Hematopoietic multipotent progenitor cell treated with erythropoietin and hydrocortisone succinate and interleukin-3 and kit ligand, for 17 days (in vitro differentiated cells): ENCODE results near the gene TGFB2.
A peak's percentile ranks its signal among the peaks of the same experiment; 100 is the strongest.
"Not testable (repeated sequence)": the region's sequence is repeated elsewhere in the genome, so short reads cannot be mapped to it uniquely, and the experiment has no call there.

Experiments used
- DNase-seq: peaks from one replicate; pipeline ENCODE4 v3.0.0-alpha.2; 2015; ENCODE audit warnings: low spot score

Gene TGFB2

GRCh38 chr1:218344814-218345672 is at the start of gene TGFB2:
TSS of gene TGFB2 (plus strand) at chr1:218345336. CDS start at chr1:218346702, 1,366 bp downstream.
- no peak for DNase-seq

DNA sequence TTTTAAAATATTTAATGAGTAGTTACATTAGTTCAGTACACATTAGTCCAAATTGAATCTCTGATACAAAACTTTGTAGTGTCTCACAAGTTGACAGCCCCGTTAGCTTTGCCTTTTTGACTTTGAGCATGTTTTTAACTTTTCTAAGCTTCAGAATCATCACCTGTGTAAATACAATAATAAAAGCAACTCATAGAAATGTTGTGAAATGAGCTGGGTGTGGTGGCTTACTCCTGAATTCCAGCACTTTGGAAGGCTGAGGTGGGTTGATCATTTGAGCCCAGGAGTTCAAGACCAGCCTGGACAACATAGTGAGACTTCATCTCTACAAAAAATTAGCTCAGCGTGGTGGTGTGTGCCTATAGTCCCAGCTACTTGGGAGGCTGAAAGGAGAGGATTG is 49.0 kb upstream of the TGFB2 start:
- no peak for DNase-seq

DNA sequence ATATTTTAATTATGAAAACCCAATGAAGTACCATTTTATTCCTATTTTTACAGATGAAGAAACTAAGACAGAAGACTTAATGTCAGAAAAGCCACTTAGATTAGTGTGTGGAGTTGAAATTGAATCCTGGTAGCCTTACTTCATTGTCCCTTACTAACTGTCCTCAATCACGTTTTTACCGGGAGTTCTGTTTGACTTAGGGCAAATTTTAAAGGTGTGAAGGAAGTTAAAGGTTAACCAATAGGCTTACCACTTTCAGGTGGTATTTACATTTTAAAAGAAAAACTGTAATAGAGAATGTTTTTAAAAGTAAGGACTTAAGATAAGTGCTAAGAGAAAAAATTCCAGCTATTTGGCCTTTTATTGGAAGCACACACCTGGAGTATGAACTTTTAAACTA is 47.7 kb upstream of the TGFB2 start:
- DNase-seq, result no peak

DNA sequence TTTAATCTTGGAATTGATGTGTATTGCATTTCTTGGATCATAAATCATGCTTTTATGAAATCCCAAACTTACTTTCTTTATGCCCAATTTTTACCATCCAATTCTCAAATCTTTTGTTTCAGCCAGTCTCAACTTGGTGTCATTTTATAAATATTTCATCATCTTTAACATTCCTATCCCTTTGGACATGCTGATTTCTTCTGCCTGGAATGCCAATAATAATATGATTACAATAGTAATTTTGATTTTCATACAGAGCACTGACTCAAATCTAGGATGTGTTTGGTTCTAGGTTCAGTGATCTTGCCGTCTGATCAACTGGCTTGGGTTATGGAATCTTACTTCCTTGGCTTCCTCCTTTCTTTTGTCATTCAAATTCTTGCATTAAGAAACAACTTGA is 47.3 kb upstream of the TGFB2 start:
- DNase-seq, result no peak

- DNase-seq, result no peak
Measured at GRCh38 chr1:218298398-218298797, 46.7 kb upstream of the TGFB2 start.

DNA sequence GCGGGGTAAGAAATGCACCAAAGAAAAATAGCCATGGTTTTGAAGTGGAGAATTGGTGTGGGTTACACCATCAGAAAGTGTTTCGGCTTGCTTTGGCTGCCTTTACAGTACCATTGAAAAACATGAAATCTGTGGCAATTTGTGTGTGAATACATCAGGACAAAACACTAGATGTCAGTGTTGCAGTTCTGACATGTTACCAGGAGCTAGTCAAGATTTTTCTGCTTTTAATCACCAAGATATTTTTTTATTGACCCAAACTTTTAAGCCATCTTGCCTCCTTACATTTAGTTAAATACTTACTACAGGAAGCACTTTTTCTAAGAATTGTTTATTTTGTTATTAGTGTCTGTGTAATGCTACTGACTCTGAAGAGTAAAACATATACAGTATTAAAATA is 45.7 kb upstream of the TGFB2 start:
- peak; percentile 67 for DNase-seq

DNA sequence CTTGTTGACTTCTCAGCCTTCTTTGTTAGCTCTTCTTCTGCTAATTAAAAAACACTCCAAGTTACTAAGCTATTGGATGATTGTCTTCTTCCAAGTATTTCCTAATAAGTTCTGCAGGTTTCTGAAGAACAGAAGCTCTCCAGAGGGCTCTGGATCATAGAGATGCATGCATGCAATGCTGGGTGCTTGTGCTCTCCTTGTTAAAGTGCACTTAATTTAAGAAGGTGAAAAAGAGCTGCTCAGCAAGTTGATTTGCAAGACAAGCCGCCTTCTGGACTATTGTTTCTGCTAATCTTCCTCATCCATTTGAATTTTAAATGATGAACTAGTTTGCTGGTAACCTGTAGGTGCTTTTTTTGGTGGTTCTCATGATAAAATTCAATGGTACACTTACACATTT is 43.9 kb upstream of the TGFB2 start:
- no peak for DNase-seq

- DNase-seq, result no peak
Measured at GRCh38 chr1:218302155-218302554, 43.0 kb upstream of the TGFB2 start.

DNA sequence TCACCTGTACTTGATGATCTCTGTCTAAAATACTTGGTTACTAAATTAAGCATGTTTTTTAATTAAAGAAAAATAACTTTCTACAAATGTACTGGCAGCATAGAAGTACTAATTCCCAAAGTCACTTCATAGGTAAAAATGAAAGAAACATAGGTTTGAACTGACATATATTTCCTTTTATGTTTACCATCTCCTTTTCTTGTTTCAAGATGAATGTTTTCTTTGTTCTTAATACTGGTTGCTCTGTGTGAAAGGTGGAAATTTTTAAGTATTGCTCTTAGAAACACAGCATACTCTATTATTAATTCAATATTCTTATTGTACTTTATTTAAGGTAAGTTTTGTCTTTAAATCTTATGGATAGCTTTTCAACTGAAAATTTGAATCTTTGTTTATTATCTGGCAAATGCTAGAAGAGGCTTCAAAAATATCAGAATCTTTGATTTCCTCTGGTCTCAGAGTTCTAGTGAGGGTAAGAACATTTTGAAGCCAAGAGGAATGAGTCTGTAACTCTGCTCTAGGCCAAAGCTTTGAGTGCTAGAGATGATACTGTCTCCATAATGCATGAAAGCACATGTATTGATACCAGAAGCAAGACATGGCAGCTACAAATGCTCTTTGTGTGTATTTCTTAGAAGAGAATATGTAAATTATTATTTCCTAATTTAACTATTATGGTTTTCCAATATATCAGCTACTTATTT is 41.8 kb upstream of the TGFB2 start:
- peak; percentile 59 for DNase-seq

DNA sequence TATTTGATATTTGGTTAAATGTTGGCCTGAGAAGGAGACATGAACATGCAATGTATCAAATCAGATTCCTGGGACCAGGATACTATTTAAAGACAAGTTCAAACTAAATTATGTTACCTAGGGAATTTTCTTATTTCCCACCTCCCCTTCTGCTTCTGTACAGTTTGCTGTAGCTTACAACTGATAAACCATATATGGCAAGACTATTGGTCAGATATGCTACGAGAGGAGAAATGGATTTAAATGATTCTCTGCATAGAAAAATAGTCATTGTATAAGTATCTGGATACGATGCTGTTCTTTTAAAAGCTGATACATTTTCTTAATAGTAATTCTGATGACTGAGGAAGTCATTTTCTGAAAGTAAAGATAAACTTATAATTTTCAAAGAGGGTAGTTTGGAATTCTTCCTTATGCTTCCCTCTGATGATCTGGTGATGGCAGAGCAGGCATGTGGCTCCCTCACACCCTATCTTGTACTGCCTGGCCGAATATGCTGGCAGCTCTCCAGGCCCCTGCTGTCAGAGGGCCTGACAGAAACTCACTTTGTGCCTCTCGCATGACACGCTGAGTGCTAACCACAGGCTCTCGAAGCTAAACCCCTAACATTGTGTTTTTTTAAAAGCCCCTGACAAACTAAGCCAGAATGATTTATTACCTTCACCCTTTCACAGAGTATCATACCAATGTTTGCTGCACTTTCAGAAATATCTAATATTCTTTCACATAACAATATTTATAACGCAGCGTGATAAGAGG is 40.7 kb upstream of the TGFB2 start:
- DNase-seq, result peak; percentile 89

GRCh38 chr1:218305472-218306064 is 39.6 kb upstream of the TGFB2 start:
- peak; percentile 51 for DNase-seq

DNA sequence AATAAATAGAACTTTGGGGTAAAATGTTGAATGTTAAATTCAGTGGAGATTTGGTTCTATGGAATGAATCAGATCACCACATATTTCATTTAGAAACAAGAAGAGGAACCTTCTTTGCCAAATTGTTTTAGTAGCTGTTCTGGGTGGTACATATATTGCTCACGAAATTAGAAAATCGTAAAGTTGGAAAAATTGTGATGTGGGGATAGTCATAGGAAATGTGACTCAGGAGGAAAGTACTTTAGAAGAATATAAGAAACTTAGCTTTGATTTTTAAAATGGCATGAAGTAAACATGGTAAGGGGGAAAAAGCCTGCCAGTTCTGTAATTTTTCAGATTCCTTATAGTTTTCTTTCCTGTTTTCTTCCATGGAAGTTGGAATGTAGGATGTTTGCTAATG is 32.6 kb upstream of the TGFB2 start:
- DNase-seq, result no peak

DNA sequence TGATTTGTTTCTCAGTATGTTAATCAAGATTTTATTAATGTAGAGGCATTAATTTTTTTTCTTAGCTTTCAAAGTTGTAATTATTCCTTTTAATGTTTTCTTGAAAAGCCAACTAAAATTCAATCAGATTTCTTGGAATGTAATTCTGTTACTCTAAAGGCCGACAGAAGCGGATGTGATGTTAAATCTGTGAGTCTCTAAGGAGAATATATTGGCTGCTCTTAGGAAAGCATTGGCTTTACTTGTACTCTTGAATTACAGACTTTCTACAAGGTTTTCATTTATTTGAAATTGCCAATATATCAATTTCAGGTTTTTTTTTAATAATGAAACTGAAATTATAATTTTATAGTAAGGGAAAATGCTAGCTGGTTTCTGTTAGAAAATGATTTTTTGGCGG is 30.8 kb upstream of the TGFB2 start:
- no peak for DNase-seq

GRCh38 chr1:218315638-218316037 is 29.5 kb upstream of the TGFB2 start:
- no peak for DNase-seq

DNA sequence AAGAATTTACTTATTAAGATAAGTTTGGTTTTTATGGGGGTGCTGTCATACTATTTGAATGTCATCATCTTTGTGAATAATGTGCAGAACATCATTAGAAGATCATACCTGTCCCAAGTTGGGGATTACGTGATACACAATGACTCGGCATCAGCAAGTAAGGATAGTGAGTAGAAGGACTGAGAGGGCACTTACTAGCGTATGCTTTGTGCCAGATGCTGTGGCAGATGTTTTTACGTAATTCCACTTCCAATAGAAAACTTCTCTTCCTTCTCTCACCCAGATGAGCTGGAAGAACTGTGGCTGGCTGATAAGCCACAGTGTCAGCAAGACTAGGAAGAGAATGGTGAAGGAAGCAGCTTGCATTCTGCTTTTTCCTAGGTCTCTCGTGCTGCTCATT is 28.1 kb upstream of the TGFB2 start:
- peak; percentile 66 for DNase-seq

DNA sequence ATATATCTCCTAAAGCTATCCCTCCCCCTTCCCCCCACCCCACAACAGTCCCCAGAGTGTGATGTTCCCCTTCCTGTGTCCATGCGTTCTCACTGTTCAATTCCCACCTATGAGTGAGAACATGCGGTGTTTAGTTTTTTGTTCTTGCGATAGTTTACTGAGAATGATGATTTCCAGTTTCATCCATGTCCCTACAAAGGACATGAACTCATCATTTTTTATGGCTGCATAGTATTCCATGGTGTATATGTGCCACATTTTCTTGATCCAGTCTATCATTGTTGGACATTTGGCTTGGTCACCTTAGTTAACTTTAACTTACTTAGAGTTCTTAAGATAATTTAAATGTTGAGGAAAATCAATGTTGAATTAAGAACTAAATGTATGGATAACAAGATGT is 25.0 kb upstream of the TGFB2 start:
- DNase-seq, result not testable (repeated sequence)

DNA sequence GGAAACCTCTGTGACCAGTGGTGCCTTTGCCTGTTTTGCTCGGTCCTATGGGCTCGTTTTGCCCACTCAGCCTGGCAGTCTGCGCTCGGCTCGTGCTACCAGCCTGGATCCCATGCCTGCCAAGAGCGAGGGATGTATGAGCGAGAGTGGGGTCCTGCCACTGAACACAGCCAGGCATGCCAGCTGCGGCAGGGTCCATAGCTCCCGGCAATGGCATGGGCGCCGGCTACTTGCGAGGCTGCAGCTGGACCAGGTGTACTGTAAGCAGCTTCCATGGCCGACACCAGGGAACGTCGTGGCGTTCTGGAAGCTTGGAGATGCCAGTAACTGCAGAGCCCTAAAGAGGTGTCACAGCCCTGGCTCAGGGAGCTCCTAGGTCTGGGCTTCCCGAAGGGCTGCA is 22.4 kb upstream of the TGFB2 start:
- DNase-seq, result no peak

GRCh38 chr1:218323568-218324225 is 21.4 kb upstream of the TGFB2 start:
- DNase-seq, result no peak

- no peak for DNase-seq
Measured at GRCh38 chr1:218324226-218324580, 20.9 kb upstream of the TGFB2 start.

GRCh38 chr1:218328769-218329168 is 16.4 kb upstream of the TGFB2 start:
- no peak for DNase-seq

GRCh38 chr1:218330043-218330623 is 15.0 kb upstream of the TGFB2 start:
- DNase-seq, result peak; percentile 71

- DNase-seq, result no peak
Measured at GRCh38 chr1:218332416-218332815, 12.7 kb upstream of the TGFB2 start.
